ENCODE data around the gene IKBKE.

The IKBKE gene

GRCh38 chr1:206442101-206442500 lies 28.2 kb upstream of the IKBKE start:
- Histone ChIP-seq H3K27ac (ENCODE audit: low read depth, low read length, poor library complexity, severe bottlenecking) (no peak overlapping the region), H2AFZ (ENCODE audit: low read length) (no peak overlapping the region), H3K9me2 (ENCODE audit: low read depth, low read length) (no peaks in the 10 kb centered on the region), H3K4me2 (ENCODE audit: low read length) (no peak overlapping the region), H3K36me3 (ENCODE audit: insufficient read depth, low read length) (peaks cover 80% of the 10 kb centered on the region), H3F3A (ENCODE audit: insufficient read depth, low read length) (no peaks in the 10 kb centered on the region), H3K9ac (ENCODE audit: low read length) (no peak overlapping the region), H3K4me1 (ENCODE audit: insufficient read depth, low read length, severe bottlenecking) (no peaks in the 10 kb centered on the region), H3K4me3 (ENCODE audit: low read depth, low read length, poor library complexity, severe bottlenecking) (no peak overlapping the region), H3K79me2 (ENCODE audit: insufficient read depth, low read length) (no peaks in the 10 kb centered on the region), H4K20me1 (ENCODE audit: insufficient read depth, low read length) (no peaks in the 10 kb centered on the region), H3K9me3 (ENCODE audit: low read length) (no peaks in the 10 kb centered on the region), H3K27me3 (ENCODE audit: insufficient read depth, low read length) (no peaks in the 10 kb centered on the region)
- TF ChIP-seq CTCF (IDR thresholded peaks at IDR 0.05; ENCODE audit: low read length) (no peak), EZH2 (IDR thresholded peaks at IDR 0.05; ENCODE audit: borderline replicate concordance, low read length) (no peak)

GRCh38 chr1:206445116-206445515 lies 25.2 kb upstream of the IKBKE start:
- H3F3A ChIP-seq (ENCODE audit: insufficient read depth, low read length): no peaks in the 10 kb centered on the region
- H2AFZ ChIP-seq (ENCODE audit: low read length): no peak overlapping the region
- H4K20me1 ChIP-seq (ENCODE audit: insufficient read depth, low read length): no peaks in the 10 kb centered on the region
- H3K9ac ChIP-seq (ENCODE audit: low read length): no peak overlapping the region
- no peaks in the 10 kb centered on the region for H3K4me1 ChIP-seq (ENCODE audit: insufficient read depth, low read length, severe bottlenecking)
- no peak overlapping the region for H3K4me2 ChIP-seq (ENCODE audit: low read length)
- H3K79me2 ChIP-seq (ENCODE audit: insufficient read depth, low read length): no peaks in the 10 kb centered on the region
- H3K27ac ChIP-seq (ENCODE audit: low read depth, low read length, poor library complexity, severe bottlenecking): no peak overlapping the region
- TF ChIP-seq EZH2 (IDR thresholded peaks at IDR 0.05; ENCODE audit: borderline replicate concordance, low read length): no peak
- TF ChIP-seq CTCF (IDR thresholded peaks at IDR 0.05; ENCODE audit: low read length): no peak
- H3K36me3 ChIP-seq (ENCODE audit: insufficient read depth, low read length): peaks cover 66% of the 10 kb centered on the region
- no peaks in the 10 kb centered on the region for H3K9me2 ChIP-seq (ENCODE audit: low read depth, low read length)
- H3K9me3 ChIP-seq (ENCODE audit: low read length): no peaks in the 10 kb centered on the region
- no peak overlapping the region for H3K4me3 ChIP-seq (ENCODE audit: low read depth, low read length, poor library complexity, severe bottlenecking)
- no peaks in the 10 kb centered on the region for H3K27me3 ChIP-seq (ENCODE audit: insufficient read depth, low read length)

- Histone ChIP-seq H3K27ac (ENCODE audit: low read depth, low read length, poor library complexity, severe bottlenecking) (no peak overlapping the region), H3K4me2 (ENCODE audit: low read length) (no peak overlapping the region), H3K9me3 (ENCODE audit: low read length) (no peaks in the 10 kb centered on the region), H3K9me2 (ENCODE audit: low read depth, low read length) (no peaks in the 10 kb centered on the region), H3K36me3 (ENCODE audit: insufficient read depth, low read length) (peaks cover 70% of the 10 kb centered on the region), H3K4me3 (ENCODE audit: low read depth, low read length, poor library complexity, severe bottlenecking) (no peak overlapping the region), H2AFZ (ENCODE audit: low read length) (no peak overlapping the region), H4K20me1 (ENCODE audit: insufficient read depth, low read length) (no peaks in the 10 kb centered on the region), H3K4me1 (ENCODE audit: insufficient read depth, low read length, severe bottlenecking) (no peaks in the 10 kb centered on the region), H3K79me2 (ENCODE audit: insufficient read depth, low read length) (no peaks in the 10 kb centered on the region), H3K9ac (ENCODE audit: low read length) (no peak overlapping the region), H3F3A (ENCODE audit: insufficient read depth, low read length) (no peaks in the 10 kb centered on the region), H3K27me3 (ENCODE audit: insufficient read depth, low read length) (no peaks in the 10 kb centered on the region)
- no peak for TF ChIP-seq CTCF (IDR thresholded peaks at IDR 0.05; ENCODE audit: low read length)
- no peak for TF ChIP-seq EZH2 (IDR thresholded peaks at IDR 0.05; ENCODE audit: borderline replicate concordance, low read length)
Measured at GRCh38 chr1:206445911-206446356, 24.3 kb upstream of the IKBKE start.
